SK-N-SH (cell line): Measurements from ENCODE around the gene ANXA9.

Source experiments
- CHD2 ChIP-seq: fragments of 150-350 bp; IDR thresholded peaks from 2 replicates; pipeline ENCODE4 v1.6.1; 2018; ENCODE audit warnings: low read length; ENCODE audit not compliant: partially characterized antibody
- EZH2phosphoT487 ChIP-seq: fragments of 200-600 bp; sonication (generic); IDR thresholded peaks from 2 replicates; pipeline ENCODE4 v1.6.1; 2017; ENCODE audit warnings: low read depth, mixed run types, mild to moderate bottlenecking, antibody characterized with exemption, moderate library complexity, borderline replicate concordance
- FOXM1 ChIP-seq: IDR thresholded peaks from 2 replicates; pipeline ENCODE4 v1.4.0; 2012; ENCODE audit warnings: low read depth, mild to moderate bottlenecking
- JUND ChIP-seq: IDR thresholded peaks from 2 replicates; pipeline ENCODE4 v1.4.0; 2012
- MAX ChIP-seq: IDR thresholded peaks from 2 replicates; pipeline ENCODE4 v1.4.0; 2012; ENCODE audit warnings: low read depth
- POLR2AphosphoS5 ChIP-seq: IDR thresholded peaks from 2 replicates; pipeline ENCODE4 v1.6.1; 2012; ENCODE audit warnings: low read depth, low read length
- SMC3 ChIP-seq: IDR thresholded peaks from 2 replicates; pipeline ENCODE4 v1.6.1; 2012; ENCODE audit warnings: low read depth, low read length, improper control_type of control experiment
- TF ChIP-seq, protein P1 (sequence below): fragments of 200-600 bp; sonication (generic); IDR thresholded peaks from 2 replicates; pipeline ENCODE4 v1.6.1; 2017; ENCODE audit warnings: antibody characterized with exemption, mild to moderate bottlenecking, moderate library complexity
- TF ChIP-seq, protein P2 (sequence below): IDR thresholded peaks from 2 replicates; pipeline ENCODE4 v1.6.1; 2012; ENCODE audit warnings: mild to moderate bottlenecking, low read depth, low read length, moderate library complexity

GRCh38 chr1:151043163-151043562 lies 61.1 kb downstream of the ANXA9 start:
- TF ChIP-seq SMC3, result no peak
- no peak for TF ChIP-seq CHD2
- no peak for TF ChIP-seq MAX
- TF ChIP-seq JUND, result no peak
- TF ChIP-seq, protein P1, sequence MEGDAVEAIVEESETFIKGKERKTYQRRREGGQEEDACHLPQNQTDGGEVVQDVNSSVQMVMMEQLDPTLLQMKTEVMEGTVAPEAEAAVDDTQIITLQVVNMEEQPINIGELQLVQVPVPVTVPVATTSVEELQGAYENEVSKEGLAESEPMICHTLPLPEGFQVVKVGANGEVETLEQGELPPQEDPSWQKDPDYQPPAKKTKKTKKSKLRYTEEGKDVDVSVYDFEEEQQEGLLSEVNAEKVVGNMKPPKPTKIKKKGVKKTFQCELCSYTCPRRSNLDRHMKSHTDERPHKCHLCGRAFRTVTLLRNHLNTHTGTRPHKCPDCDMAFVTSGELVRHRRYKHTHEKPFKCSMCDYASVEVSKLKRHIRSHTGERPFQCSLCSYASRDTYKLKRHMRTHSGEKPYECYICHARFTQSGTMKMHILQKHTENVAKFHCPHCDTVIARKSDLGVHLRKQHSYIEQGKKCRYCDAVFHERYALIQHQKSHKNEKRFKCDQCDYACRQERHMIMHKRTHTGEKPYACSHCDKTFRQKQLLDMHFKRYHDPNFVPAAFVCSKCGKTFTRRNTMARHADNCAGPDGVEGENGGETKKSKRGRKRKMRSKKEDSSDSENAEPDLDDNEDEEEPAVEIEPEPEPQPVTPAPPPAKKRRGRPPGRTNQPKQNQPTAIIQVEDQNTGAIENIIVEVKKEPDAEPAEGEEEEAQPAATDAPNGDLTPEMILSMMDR, result no peak
- TF ChIP-seq FOXM1, result no peak
- no peak for TF ChIP-seq POLR2AphosphoS5
- TF ChIP-seq, protein P2, sequence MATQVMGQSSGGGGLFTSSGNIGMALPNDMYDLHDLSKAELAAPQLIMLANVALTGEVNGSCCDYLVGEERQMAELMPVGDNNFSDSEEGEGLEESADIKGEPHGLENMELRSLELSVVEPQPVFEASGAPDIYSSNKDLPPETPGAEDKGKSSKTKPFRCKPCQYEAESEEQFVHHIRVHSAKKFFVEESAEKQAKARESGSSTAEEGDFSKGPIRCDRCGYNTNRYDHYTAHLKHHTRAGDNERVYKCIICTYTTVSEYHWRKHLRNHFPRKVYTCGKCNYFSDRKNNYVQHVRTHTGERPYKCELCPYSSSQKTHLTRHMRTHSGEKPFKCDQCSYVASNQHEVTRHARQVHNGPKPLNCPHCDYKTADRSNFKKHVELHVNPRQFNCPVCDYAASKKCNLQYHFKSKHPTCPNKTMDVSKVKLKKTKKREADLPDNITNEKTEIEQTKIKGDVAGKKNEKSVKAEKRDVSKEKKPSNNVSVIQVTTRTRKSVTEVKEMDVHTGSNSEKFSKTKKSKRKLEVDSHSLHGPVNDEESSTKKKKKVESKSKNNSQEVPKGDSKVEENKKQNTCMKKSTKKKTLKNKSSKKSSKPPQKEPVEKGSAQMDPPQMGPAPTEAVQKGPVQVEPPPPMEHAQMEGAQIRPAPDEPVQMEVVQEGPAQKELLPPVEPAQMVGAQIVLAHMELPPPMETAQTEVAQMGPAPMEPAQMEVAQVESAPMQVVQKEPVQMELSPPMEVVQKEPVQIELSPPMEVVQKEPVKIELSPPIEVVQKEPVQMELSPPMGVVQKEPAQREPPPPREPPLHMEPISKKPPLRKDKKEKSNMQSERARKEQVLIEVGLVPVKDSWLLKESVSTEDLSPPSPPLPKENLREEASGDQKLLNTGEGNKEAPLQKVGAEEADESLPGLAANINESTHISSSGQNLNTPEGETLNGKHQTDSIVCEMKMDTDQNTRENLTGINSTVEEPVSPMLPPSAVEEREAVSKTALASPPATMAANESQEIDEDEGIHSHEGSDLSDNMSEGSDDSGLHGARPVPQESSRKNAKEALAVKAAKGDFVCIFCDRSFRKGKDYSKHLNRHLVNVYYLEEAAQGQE, result no peak
- TF ChIP-seq EZH2phosphoT487, result no peak
